Smooth muscle cell of the brain vasculature (primary cell): ENCODE measurements around the gene PDXDC1.
"Not testable (repeated sequence)": the region's sequence is repeated elsewhere in the genome, so short reads cannot be mapped to it uniquely, and the experiment has no call there.

Source experiments
- DNase-seq: peaks from one replicate; pipeline ENCODE4 v3.0.0-alpha.2; 2012; ENCODE audit warnings: low read depth, low spot score

Gene PDXDC1

DNA sequence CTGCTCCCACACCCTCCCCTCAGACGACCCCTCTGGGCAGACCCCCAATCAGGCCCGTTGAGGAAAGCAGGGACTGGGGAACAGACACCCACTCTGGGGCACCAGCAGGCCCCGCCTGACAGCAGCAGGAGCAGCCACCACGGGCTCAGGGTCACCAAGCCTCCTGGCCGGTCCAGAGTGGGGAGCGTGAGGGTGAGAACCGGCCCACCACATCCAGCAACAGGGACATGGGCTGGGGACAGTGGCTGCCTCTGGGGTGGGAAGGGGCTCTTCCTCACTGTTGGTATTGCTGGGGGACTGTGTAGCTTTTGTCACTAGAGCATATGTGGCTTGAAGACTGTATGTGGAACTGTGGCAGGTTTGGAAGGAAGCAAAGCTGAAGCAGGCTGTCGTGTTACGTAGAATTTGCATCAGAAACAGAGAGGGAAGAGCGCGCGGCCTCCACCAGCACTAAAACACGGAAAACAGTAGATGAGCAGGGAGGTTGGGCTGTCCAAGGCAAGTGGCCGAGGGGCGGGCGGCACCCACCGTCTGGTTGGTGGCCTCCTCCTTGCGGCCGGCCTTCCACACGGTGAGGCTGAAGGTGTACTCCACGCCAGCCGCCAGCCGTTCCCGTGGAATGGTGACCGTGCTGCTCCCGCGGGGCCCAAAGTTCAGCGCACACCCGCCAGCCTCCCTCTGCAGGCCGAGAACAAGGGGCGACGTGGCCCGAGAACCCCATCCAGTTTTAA is 160.1 kb downstream of the PDXDC1 start:
- not testable (repeated sequence) for DNase-seq

GRCh38 chr16:15135483-15136360 is 160.9 kb downstream of the PDXDC1 start:
- DNase-seq = not testable (repeated sequence)

DNA sequence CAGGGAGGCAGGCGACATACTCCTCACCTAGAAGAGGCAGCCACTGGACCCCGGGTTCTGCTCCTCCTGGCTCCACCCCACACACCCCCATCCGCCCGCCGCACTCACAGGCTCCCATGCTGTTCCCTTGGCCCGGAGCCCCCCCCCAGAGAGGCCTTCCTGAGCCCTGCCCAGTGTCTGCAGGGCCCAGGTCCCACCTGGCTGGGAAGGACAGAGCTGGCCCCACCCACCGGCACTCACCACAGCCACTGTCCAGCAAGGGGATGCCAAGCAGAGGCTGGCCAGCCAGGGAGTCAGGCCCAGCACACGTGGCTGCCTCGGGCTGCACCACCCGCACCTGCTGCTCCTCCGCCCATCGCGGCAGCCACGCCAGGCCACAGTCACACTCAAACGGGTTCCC is 162.7 kb downstream of the PDXDC1 start:
- DNase-seq = not testable (repeated sequence)

DNA sequence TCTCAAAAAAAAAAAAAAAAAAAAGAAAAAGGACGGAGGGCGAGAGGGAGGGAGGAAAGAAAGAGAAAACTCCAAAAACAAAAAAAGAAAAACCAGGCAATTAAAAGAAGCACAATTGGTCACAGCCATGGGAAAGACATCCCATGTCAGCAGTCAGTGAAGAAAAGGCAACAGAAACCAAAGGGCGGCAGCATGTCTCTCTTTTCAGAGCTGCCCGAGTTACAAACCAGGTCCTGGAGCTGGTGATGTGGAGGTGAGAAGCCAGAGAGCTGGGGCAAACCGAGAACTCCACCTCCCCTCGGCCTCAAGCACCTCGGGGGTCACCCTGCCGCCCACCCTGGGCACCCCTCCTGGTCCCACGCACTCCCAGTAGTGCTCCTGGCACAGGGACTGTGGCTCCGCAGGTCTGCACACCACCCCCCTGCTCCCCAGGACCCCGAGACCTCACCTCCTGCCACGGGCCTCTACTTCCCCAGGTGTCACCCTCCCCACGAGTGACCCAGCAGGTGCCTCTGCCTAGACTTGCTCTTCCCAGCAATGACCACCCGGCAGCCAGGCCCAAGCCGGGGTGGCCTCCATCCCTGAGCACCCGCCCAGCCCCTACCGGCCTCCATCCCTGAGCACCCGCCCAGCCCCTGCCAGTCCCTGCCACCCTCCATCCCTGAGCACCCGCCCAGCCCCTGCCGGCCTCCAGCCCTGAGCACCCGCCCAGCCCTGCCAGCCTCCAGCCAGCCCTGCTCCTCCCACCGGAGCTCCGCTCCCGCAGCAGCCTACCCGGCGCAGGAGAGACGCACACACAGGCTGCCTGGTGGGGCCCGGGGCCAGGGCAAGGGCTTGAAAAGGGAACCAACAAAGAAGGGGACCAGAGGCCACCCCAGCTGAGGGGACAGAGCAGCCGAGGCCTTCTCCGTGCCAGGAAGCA is 165.9 kb downstream of the PDXDC1 start:
- not testable (repeated sequence) for DNase-seq

DNA sequence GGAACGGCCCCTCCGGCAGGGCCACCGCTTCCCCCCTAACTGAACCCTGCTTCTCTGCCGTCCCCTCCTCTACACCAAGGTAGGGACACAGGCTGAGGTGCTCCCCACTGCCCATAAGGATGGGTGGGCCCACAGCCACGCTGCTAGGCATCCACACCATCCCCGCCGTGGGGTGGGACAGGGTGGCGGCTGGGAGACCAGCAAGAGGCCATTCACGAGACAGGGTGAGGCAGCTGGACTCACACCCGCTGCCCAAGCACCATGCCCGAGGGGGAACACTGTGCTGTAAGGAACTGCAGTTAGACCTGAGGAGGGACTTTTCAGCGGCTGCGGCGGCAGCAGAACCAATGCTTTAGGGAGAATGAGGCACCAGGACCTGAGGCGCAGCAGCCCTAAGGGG is 166.8 kb downstream of the PDXDC1 start:
- DNase-seq = no peak

DNA sequence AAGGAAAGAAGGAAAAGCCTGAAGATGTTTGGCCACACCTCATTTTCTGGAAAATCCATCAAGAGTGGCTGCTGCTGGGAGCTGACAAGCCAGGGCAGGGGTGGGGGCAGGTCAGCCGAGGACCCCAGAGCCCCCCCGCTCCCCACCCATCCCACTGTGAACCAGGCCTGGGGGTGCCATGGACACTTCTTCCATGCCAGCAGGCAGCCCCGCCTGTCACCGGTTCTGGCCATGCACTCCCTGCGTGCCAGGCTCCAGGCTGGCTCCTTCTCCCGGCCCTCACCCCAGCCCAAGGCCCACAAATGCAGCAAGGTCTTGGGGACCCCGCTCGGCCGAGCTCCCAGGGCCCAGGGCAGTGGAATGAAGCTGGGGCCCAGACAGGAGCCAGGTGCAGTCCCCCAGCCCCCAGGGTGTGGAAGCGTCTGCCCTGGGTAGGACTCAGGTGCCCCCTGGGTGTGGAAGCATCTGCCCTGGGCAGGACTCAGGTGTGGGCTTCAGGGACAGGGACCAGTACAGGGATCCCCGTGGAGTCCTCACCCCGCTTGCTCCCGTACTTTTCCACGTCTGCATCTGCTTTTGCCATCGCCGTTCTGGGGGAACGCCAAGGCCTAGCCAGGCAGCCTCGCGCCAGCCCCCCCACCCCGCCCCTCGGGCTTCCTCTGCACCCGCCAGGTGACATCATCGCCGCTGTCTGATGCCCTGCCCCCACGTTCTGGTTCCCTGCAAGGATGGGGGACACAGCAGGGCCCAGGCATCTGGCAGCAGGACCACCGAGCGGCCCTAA is 167.5 kb downstream of the PDXDC1 start:
- not testable (repeated sequence) for DNase-seq

- not testable (repeated sequence) for DNase-seq
Measured at GRCh38 chr16:15142891-15143600, 168.2 kb downstream of the PDXDC1 start.

DNA sequence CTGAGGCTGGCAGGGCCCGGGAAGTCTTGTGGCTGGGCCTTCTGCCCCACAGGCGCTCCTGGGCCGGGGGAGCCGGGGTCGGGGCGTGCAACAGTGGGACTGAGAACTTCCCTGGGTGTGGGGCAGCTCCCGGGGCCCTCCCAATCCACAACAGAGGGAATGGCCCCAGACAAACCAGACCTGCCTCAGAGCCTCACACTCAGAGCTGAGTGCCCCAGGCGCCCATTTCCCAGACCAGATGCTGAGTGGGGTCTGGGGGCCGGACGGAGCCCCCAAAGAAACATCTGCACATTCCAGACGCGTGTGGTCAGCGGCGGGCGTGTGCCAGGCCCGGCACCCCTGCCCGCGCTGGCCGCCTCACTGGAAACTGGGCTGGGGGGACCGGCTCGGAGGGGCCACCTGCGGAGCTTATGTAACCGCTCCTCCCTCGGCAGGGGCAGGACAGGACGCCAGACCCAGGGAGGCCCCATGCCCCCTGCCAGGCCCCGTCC is 168.8 kb downstream of the PDXDC1 start:
- not testable (repeated sequence) for DNase-seq

DNA sequence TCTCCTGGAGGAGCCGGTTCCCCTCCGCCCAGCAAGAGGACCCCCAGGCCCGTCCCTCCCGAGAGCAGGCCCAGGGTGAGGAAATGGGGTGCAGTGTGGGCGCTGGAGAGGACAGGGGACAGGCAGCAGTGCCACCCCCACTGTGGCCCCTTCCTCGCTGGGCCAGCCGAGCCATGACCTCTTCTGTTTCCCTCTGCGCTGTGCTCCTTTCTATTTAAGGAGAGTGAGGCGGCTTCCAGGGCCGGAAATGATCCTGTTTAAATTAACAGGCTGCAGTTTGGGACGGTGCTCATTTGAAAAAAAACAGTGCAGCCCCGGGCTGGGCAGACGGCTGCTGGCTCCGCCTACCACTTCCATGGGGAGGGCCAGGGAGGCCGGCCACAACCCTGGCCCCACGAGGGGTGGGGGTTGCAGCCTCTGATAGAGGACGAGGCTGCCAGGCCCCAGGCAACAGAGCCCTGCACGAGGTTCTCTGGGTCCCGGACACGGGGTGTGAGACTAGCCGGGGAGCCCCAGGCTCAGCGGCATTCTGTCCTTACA is 169.3 kb downstream of the PDXDC1 start:
- not testable (repeated sequence) for DNase-seq

DNA sequence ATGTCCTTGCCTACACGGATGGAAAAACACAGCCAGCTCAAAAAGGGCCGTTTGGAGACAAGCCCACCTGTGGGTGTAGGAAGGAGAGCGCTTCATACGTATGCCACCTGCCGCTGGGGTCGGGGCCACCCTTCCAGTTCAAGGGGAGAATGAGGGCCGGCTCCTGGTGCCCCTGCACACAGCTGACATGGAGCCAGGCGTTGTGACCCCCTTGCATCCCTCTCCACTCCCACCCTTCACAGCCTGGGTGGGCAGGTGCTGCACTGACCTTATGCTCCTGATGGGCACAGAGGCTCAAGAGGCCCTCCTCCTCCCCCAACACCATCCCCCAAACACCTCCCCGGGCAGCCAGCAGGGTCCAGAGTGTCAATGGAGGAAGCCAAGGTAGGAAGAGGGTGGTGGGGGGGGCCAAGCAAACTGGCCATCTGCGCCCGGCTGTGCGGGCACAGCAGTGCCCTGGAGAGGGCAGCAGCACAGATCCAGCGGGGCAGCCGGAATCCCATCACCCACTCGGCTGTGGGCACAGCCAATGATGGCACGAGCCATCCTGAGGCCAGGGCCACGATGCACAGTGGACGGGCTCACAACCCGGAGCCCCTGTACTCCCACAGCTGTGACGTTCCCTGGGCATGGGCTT is 170.1 kb downstream of the PDXDC1 start:
- DNase-seq = not testable (repeated sequence)

DNA sequence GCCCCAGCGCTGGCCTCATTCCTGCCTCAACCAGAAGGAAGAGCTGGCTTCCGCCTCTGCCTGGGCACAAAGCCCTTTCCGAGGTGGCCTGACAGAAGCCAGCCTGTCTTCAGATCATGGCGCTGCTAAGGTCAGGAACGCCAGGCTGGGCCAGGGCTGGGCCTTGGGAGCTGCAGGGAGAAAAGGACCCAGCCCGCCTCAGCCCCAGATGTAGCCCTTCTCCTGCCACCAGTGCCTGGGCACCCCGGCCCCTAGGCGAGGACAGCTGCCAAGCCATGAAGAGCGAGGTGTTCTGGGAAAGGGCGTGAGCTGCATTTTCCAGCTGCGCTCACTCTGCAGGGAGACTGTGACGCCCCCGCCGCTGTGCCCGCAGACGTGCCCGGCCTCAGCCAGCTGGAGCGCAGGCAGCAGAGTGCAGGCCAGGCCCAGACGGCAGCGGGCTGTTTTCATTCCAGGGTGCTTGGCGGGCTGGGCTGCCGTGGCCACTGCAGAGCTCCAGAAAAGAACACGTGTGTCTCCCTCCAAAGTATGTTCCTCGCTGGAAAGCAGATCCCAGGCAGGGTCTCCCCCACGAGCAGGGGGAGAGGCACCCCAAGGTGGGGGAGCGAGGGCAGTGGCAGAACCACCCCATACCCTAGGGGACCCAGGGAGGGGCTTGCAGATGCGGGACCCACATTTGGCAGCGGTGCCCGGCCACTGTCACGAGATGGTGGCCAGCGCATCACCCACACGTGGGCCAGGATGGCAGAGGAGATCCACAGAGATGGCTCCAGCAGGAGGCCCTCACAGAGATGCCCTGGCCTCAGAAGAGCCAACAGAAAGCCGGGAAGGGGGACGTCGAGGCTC is 170.8 kb downstream of the PDXDC1 start:
- not testable (repeated sequence) for DNase-seq

GRCh38 chr16:15146264-15146662 is 171.4 kb downstream of the PDXDC1 start:
- not testable (repeated sequence) for DNase-seq

DNA sequence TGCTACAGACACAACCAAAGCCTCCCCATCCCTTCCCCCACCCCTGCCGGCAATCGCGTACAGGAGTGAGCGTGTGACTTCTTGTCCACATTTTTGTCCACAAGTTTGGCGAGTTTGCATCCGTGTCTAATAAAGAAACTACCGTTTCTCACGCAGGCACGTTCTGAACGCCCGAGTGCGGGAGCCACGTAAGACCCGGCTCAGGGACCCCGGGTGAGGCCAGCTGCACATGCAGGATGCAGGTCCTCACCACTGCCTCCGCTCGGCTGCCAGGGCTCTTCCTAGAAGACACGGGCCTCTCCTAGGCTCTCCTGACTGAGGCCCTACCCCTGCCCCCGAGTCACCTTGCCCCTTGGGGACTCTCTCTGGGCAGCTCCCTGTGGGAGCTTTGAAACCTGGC is 174.0 kb downstream of the PDXDC1 start:
- DNase-seq = not testable (repeated sequence)

- not testable (repeated sequence) for DNase-seq
Measured at GRCh38 chr16:15149260-15149659, 174.4 kb downstream of the PDXDC1 start.

DNA sequence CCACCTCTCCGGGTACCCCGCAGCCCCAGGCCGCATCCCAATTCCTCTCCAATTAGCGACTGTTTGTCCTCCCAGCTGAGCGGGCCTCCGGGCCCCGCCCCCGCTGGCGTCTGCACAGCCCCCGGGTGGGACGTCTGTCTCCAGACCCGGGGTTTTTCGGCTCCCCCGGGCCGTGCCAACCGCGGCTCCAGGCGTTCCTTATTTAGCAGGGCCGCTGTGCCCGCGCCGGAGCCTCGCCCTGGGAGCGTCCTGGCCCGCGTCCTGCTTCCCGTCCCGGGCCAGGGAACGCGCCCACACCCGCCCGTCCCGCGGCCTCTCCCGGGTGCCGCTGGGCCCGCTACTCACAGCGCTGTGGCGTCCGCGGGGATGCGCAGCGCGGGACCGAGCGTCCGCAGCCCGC is 179.2 kb downstream of the PDXDC1 start:
- DNase-seq = not testable (repeated sequence)

GRCh38 chr16:15154650-15155562 is 180.1 kb downstream of the PDXDC1 start:
- peak; percentile 76 for DNase-seq

DNA sequence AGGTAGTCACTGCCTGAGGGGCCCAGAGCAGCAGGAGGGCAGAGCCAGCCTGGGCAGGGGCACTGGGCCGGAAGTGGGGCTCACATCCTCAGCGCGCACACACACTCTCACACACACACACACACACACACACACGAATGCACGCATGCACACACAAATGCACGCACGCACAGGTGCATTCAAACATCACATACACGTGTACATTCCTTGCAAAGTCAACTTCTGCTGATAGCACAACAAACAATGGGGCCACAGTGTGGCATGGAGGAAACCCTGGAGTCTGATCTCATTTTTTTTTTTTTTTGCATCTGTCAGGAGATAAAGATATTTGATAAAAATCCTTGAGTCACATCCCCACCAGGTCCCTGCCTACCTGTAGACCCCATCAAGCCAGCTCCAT is 182.8 kb downstream of the PDXDC1 start:
- DNase-seq = not testable (repeated sequence)
